IMR-90 (cell line): Measurements from ENCODE around the gene PAQR5. TPM values are rescaled to one million over a fixed set of nuclear protein-coding genes. Genes with fewer than 3 reads are reported as not detected.

Source experiments
- ATAC-seq: fragments of 200-7000 bp; cut with Tn5 transposase; 2 replicates; pipeline ENCODE4 v1.9.1; 2020; ENCODE audit warnings: low read depth, mild to moderate bottlenecking, moderate library complexity
- BruUV-seq: library from RNA; stranded (reverse); fragments of 400-500 nt; replicated peaks from 2 replicates; lab custom pipeline; 2021; lab: Mats Ljungman, UMichigan
- CTCF ChIA-PET: fragments of 300-600 bp; formaldehyde crosslinking; extraction: SDS; loops from one replicate; lab custom pipeline; 2021; ENCODE audit warnings: antibody characterized with exemption; lab: Yijun Ruan, JAX
- POLR2A ChIA-PET: fragments of 300-600 bp; sonication (Branson Sonifier 250); formaldehyde crosslinking; loops from one replicate; lab custom pipeline; 2022; ENCODE audit warnings: antibody characterized with exemption; ENCODE audit not compliant: unreplicated experiment; lab: Charles Lee
- DNase-seq: peaks from one replicate; pipeline ENCODE4 v3.0.0; 2013
- H2AFZ ChIP-seq: replicated peaks from 2 replicates; pipeline ENCODE3; 2013; ENCODE audit warnings: low read length, mild to moderate bottlenecking; ENCODE audit not compliant: poor library complexity
- H2AK5ac ChIP-seq: 2 replicates; pipeline ENCODE4 v1.6.1; 2013; ENCODE audit warnings: low read depth, low read length, inconsistent platforms
- H2AK9ac ChIP-seq: replicated peaks from 2 replicates; pipeline ENCODE3; 2013; ENCODE audit warnings: mild to moderate bottlenecking, low read depth, low read length, moderate library complexity; ENCODE audit not compliant: poor library complexity
- H2BK120ac ChIP-seq: 2 replicates; pipeline ENCODE4 v1.6.1; 2013; ENCODE audit warnings: low read depth, low read length, inconsistent platforms
- H2BK15ac ChIP-seq: 3 replicates; pipeline ENCODE4 v1.6.1; 2013; ENCODE audit warnings: low read depth, low read length, inconsistent platforms
- H2BK20ac ChIP-seq: 2 replicates; pipeline ENCODE4 v1.6.1; 2013; ENCODE audit warnings: low read depth, mild to moderate bottlenecking, inconsistent platforms, low read length, moderate library complexity
- H2BK5ac ChIP-seq: 2 replicates; pipeline ENCODE4 v1.6.1; 2013; ENCODE audit warnings: mild to moderate bottlenecking, low read depth, low read length, inconsistent platforms; ENCODE audit not compliant: poor library complexity, severe bottlenecking
- H3K14ac ChIP-seq: replicated peaks from 2 replicates; pipeline ENCODE4 v1.6.1; 2013; ENCODE audit warnings: low read depth, low read length, inconsistent platforms
- H3K18ac ChIP-seq: 2 replicates; pipeline ENCODE4 v1.6.1; 2013; ENCODE audit warnings: low read depth, low read length, control low read depth
- H3K23ac ChIP-seq: 2 replicates; pipeline ENCODE4 v1.6.1; 2013; ENCODE audit warnings: low read depth, low read length, inconsistent platforms
- H3K27ac ChIP-seq: 2 replicates; pipeline ENCODE4 v1.5.1; 2013; ENCODE audit warnings: mild to moderate bottlenecking, control low read depth, low read length; ENCODE audit not compliant: insufficient read depth
- H3K27me3 ChIP-seq: 2 replicates; pipeline ENCODE4 v1.6.1; 2013; ENCODE audit warnings: low read length; ENCODE audit not compliant: control insufficient read depth, insufficient read depth
- H3K36me3 ChIP-seq: 2 replicates; pipeline ENCODE4 v1.6.1; 2013; ENCODE audit warnings: low read length, mixed read lengths; ENCODE audit not compliant: control insufficient read depth, insufficient read depth
- H3K4ac ChIP-seq: 2 replicates; pipeline ENCODE4 v1.6.1; 2013; ENCODE audit warnings: low read depth, low read length, inconsistent platforms
- H3K4me1 ChIP-seq: 2 replicates; pipeline ENCODE4 v1.6.1; 2013; ENCODE audit warnings: low read length, mixed read lengths; ENCODE audit not compliant: control insufficient read depth, insufficient read depth
- H3K4me2 ChIP-seq: 2 replicates; pipeline ENCODE4 v1.6.1; 2013; ENCODE audit warnings: low read depth, mild to moderate bottlenecking, control low read depth, low read length, moderate library complexity
- H3K4me3 ChIP-seq: 2 replicates; pipeline ENCODE4 v1.5.1; 2013; ENCODE audit warnings: low read depth, mild to moderate bottlenecking, control low read depth, low read length, moderate library complexity; ENCODE audit not compliant: insufficient read depth
- H3K56ac ChIP-seq: 2 replicates; pipeline ENCODE4 v1.6.1; 2013; ENCODE audit warnings: low read length, inconsistent platforms; ENCODE audit not compliant: insufficient read depth; ENCODE audit errors: extremely low read depth
- H3K79me1 ChIP-seq, 2 experiments: 2 replicates each; pipeline ENCODE4 v1.6.1; 2013; ENCODE audit warnings: low read length in 2 of 2, inconsistent platforms in 1 of 2, low read depth in 1 of 2
- H3K9ac ChIP-seq: 2 replicates; pipeline ENCODE4 v1.6.1; 2013; ENCODE audit warnings: low read depth, low read length, control low read depth
- H3K9me1 ChIP-seq: 2 replicates; pipeline ENCODE4 v1.6.1; 2013; ENCODE audit warnings: low read length, inconsistent platforms; ENCODE audit not compliant: insufficient read depth
- H3K9me3 ChIP-seq: 2 replicates; pipeline ENCODE4 v1.6.1; 2013; ENCODE audit warnings: low read length; ENCODE audit not compliant: control insufficient read depth, insufficient read depth
- H4K20me1 ChIP-seq: 2 replicates; pipeline ENCODE4 v1.6.1; 2013; ENCODE audit warnings: low read length, inconsistent platforms; ENCODE audit not compliant: insufficient read depth
- H4K5ac ChIP-seq: 2 replicates; pipeline ENCODE4 v1.6.1; 2013; ENCODE audit warnings: mild to moderate bottlenecking, low read depth, low read length, control low read depth
- H4K8ac ChIP-seq, 2 experiments: 2 replicates each; pipeline ENCODE4 v1.6.1; 2013; ENCODE audit warnings: low read depth in 2 of 2, low read length in 2 of 2, control low read depth in 1 of 2, inconsistent platforms in 1 of 2
- H4K91ac ChIP-seq: 2 replicates; pipeline ENCODE4 v1.6.1; 2013; ENCODE audit warnings: low read depth, low read length, inconsistent platforms; ENCODE audit not compliant: insufficient read depth
- FOS ChIP-seq: fragments of 150-350 bp; IDR thresholded peaks from 2 replicates; pipeline ENCODE4 v1.6.1; 2016; ENCODE audit warnings: low read depth, low read length
- MAFK ChIP-seq: IDR thresholded peaks from 2 replicates; pipeline ENCODE4 v1.6.1; 2012; ENCODE audit warnings: low read depth, low read length, improper control_type of control experiment
- WGBS, 2 experiments: methylation state at CpG; one replicate each; pipeline versions ENCODE4 v1.1.5 to v1.1.7; 2013; ENCODE audit warnings: missing lambda C conversion rate in 2 of 2; ENCODE audit not compliant: insufficient read length in 1 of 2; ENCODE audit errors: extremely low coverage in 2 of 2; 5-methylcytosine and 5-hydroxymethylcytosine counted together
- dilution Hi-C: fragments of 300-500 bp; cut with HindIII; formaldehyde crosslinking; loops from one replicate; pipeline ENCODE4 v1.14.3; 2018; ENCODE audit warnings: low sequenced_read_pairs; ENCODE audit not compliant: unreplicated experiment
- in situ Hi-C: fragments of 300-500 bp; cut with MboI; formaldehyde crosslinking; loops from 3 replicates; pipeline ENCODE4 v1.14.3; 2019; ENCODE audit warnings: low sequenced_read_pairs, inconsistent platforms, mixed read lengths
- intact Hi-C: fragments of 100-400 bp; cut with micrococcal nuclease; formaldehyde crosslinking; loops from 2 replicates; pipeline ENCODE4 v1.10.0; 2022
- polyA plus RNA-seq, 3 experiments: library from polyadenylated mRNA; depleted of rRNA; stranded (reverse); fragments of >200 nt; gene quantifications; 2 replicates each; pipeline ENCODE4 v1.2.3, GENCODE V29; 2012; ENCODE audit warnings: low replicate concordance in 1 of 3
- total RNA-seq: library from RNA; depleted of rRNA; stranded (reverse); fragments of >200 nt; gene quantifications from 2 replicates; pipeline ENCODE4 v1.2.3, GENCODE V29; 2012

Gene PAQR5
- total and polyA plus RNA-seq, 2 of the 4 experiments (the other 2 are of a cell fraction), result 2.3 to 2.7 TPM

DNA sequence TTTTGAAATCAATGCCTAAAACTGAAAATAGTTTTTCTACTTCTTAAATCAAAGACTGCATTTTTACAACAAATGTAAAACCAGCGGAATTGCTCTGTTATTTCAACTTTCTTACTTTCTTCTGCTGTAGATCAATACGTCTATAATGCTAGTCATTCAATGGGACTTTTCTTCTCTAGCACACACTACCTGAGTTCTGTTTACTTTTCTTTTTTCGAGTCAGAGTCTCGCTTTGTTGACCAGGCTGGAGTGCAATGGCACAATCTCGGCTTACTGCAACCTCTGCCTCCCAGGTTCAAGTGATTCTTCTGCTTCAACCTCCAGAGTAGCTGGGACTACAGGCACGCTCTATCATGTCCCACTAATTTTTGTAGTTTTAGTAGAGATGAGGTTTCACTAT, 74.7 kb downstream of the PAQR5 start:
- H3K23ac ChIP-seq, result no peak overlapping the region
- intact Hi-C loops (no loop called here), dilution Hi-C loops (no loop called here), in situ Hi-C loops (no loop called here)
- no peak overlapping the region for H4K8ac ChIP-seq
- no peak overlapping the region for H2BK5ac ChIP-seq
- no peak overlapping the region for H3K4me3 ChIP-seq
- TF ChIP-seq MAFK, result no peak
- no peak for TF ChIP-seq FOS
- H2AK9ac ChIP-seq, result no peak overlapping the region
- no peak overlapping the region for H4K91ac ChIP-seq
- H4K5ac ChIP-seq, result no peak overlapping the region
- ChIA-PET POLR2A (interaction anchor here (0.6 kb wide), 1 partner anchor 289 kb away, joined by 24 read pairs; no protein-coding TSS in a partner anchor), CTCF (no interaction called here)
- no peaks in the 10 kb centered on the region; the same call in 1 of the 2 replicates for H3K9me1 ChIP-seq
- DNase-seq, result no peak
- no peaks in the 10 kb centered on the region for H3K36me3 ChIP-seq
- no peaks in the 10 kb centered on the region for H3K27me3 ChIP-seq
- H2AFZ ChIP-seq, result no peak overlapping the region
- no peak overlapping the region for H3K4ac ChIP-seq
- H2BK15ac ChIP-seq, result no peak overlapping the region
- no peak overlapping the region for H3K14ac ChIP-seq
- 100% methylated on average over 1 of the region's 6 CpGs; no CpG with 5 or more reads in 1 of the 2 experiments for WGBS, 2 experiments
- H3K79me1 ChIP-seq, result no peaks in the 10 kb centered on the region
- no peak overlapping the region for H3K4me2 ChIP-seq
- no peak overlapping the region for H3K27ac ChIP-seq
- no peak overlapping the region for H2BK20ac ChIP-seq
- H3K9ac ChIP-seq, result no peak overlapping the region
- no peaks in the 10 kb centered on the region; the same call in 1 of the 2 replicates for H4K20me1 ChIP-seq
- no peak overlapping the region for H3K18ac ChIP-seq
- 0 out of 2 replicates have a peak, but pooled peaks cover 2% of the 10 kb centered on the region for H3K9me3 ChIP-seq
- no peaks in the 10 kb centered on the region for H3K4me1 ChIP-seq
- no peak overlapping the region for H3K56ac ChIP-seq
- no peak for ATAC-seq
- no peak overlapping the region for H2BK120ac ChIP-seq
- H2AK5ac ChIP-seq, result no peak overlapping the region
- no TSS peak for BruUV-seq
